AG09309 (cell line): ENCODE data around the gene USP14.

Experiments
- DNase-seq: peaks from one replicate; pipeline ENCODE4 v3.0.0-alpha.2; 2010; ENCODE audit warnings: low read depth
- H3K4me3 ChIP-seq: 2 replicates; pipeline ENCODE4 v1.5.1; 2011; ENCODE audit warnings: mild to moderate bottlenecking, low read depth, low read length, moderate library complexity; ENCODE audit not compliant: control insufficient read depth
- CTCF ChIP-seq: IDR thresholded peaks from 2 replicates; pipeline ENCODE4 v1.5.1; 2011; ENCODE audit warnings: mild to moderate bottlenecking, low read depth, low read length, inconsistent platforms; ENCODE audit not compliant: insufficient read depth, control insufficient read depth; ENCODE audit errors: missing control alignments

USP14 gene

GRCh38 chr18:181711-182110 lies 23.4 kb downstream of the USP14 start:
- DNase-seq: no peak
- TF ChIP-seq CTCF: no peak

DNA sequence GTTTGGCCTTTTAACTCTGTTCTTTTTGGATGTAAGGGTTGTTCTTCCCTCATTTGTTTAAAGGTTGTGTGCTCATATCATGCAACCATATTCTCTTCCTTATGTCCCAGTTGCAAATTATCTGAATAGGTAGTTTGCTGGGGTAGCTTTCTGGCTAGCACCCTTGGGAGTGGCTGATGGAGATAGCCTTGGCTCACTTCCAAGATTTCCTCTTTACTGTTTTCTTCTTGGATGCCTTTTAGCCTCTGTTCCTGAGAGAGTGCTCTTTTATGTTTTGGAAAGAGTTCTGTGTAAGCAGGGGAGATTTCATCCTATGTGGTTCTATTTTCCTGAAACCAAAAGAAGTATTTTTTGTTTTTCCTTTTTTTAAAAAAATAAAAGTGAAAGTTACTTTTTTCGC lies 25.4 kb downstream of the USP14 start:
- TF ChIP-seq CTCF: no peak
- DNase-seq: no peak
- H3K4me3 ChIP-seq: no peak overlapping the region

More at GRCh38 chr18:181711-182110, 23.4 kb downstream of the USP14 start:
- no peak overlapping the region for H3K4me3 ChIP-seq

- no peak overlapping the region for H3K4me3 ChIP-seq
- no peak for TF ChIP-seq CTCF
- no peak for DNase-seq
Observed at GRCh38 chr18:189254-189653, 30.9 kb downstream of the USP14 start.

GRCh38 chr18:191725-192124 lies 33.4 kb downstream of the USP14 start:
- TF ChIP-seq CTCF: no peak
- DNase-seq: no peak
- H3K4me3 ChIP-seq: no peak overlapping the region

DNA sequence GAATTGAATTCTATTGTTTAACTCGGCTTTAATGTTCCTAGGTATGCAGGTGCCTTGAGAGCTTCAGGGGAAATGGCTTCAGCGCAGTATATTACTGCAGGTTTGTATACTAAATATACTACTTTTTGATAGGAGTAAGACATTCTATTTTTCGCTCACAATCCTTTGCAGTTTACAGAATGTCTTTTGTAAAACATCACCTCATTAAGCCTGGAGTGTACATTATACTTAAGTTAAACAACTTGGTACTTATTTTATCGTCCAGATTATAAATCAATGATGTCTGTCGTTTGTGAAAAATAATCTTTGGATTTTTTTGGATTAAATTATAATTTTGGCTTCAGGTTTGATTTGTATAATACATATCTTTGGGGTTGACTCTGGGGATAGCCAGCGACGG lies 34.4 kb downstream of the USP14 start:
- DNase-seq: no peak
- H3K4me3 ChIP-seq: no peak overlapping the region
- TF ChIP-seq CTCF: no peak

DNA sequence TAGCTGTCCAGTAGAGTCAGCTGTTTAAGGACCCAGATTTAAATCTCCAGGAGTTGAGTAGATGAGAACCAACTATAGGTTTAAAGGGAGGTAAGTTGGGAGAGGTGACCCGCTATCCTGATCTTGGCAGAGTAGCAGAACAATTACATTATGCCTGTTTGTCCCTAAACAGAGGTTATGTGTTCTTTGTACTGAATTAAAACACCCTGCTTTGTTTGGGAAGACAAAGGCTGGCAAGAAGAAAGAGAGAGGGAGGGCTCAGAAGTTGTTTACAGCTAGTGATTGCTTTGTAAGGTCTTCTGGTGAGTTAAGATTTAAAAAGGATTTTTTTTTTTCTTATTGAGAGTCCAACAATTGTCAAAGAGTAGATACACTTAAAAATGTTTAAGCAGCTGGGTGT lies 37.3 kb downstream of the USP14 start:
- no peak for DNase-seq
- no peak overlapping the region for H3K4me3 ChIP-seq
- no peak for TF ChIP-seq CTCF

DNA sequence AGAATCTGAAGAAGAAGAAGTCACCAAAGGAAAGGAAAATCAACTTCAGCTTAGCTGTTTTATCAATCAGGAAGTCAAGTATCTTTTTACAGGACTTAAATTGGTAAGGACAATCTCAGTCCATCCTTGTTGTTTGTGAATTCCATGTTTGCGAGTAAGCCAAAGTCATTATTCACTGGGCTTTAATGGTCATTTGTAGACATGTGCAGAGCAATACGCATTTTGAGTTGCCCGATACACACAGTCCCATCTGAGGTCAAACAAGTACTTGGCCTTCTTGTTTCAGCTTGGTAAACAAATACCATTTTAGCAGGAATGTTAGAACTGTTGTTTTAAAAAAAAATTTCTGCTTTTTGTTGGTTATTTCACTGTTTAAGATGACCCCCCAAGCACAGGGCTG lies 40.9 kb downstream of the USP14 start:
- DNase-seq: no peak
- no peak overlapping the region for H3K4me3 ChIP-seq
- no peak for TF ChIP-seq CTCF
